Measurements from ENCODE around the gene PKNOX2. TPM values are rescaled to one million over a fixed set of nuclear protein-coding genes. Genes with fewer than 3 reads are reported as not detected.
A peak's percentile ranks its signal among the peaks of the same experiment; 100 is the strongest.

PKNOX2 gene
- total RNA-seq, 2 donors from 2014 or later: not detected

DNA sequence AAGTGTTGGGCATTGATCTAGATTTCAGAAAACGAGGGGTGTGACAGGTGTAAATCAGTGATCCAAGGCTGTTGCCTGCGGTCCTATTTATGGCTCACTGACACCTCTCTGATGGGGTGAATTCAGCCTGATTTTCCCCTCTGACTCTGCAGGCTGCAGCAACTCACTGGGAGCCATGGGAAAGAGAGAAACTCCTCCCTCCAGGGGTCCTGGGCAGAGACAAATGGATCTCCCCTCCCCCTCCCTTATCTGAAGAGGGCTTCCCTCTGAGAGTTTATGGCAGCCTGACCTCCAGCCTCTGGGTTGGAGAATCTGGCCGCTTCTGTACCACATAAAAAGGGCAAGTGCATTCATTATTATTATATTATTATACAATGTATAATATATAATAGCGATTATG is 1.8 kb upstream of the PKNOX2 start:
- Mint-ChIP-seq H3K9me3 (no peaks in the 10 kb centered on the region), H3K36me3 (no peaks in the 10 kb centered on the region), H3K4me3 (no peak overlapping the region), H3K4me1 (ENCODE audit: low read depth in 2 of 2) (peaks cover 10 to 13% of the 10 kb centered on the region in 2 donors), H3K27me3 (peaks cover 52 to 76% of the 10 kb centered on the region in 2 donors), H3K27ac (no peak overlapping the region)
- ATAC-seq (no peak), DNase-seq (ENCODE audit: low spot score) (no peak)

DNA sequence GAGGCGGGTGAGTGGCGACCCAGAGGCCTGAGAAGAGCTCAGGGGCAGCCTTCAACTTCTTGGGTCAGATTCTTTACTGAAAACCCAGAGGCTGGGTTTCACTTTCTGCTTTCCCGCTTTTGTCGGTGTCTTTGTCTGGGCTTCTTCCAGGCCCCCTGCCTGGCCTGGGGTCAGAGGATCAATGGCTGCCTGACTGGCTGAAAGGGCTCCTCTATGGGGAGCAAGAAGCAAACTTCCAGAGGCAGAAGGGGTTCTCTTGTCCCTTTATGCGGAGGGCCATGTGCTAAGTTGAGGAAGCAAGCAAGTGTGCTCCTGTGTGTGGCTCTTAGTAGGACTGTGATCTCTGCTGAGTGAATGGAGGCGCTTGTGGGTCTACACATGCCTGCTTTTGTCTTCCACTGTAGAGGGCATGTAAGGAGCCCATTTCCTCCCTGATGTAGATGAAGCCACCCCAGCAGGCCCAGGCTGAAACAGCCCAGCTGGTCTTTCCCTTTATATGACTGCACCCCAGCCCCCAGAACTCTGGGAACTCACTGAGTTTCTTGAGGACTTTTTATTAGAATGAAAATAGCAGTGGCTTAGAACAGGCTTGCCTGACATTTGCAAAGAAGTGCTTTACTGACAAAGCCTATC is 1.0 kb upstream of the PKNOX2 start:
- ATAC-seq (no peak), DNase-seq (ENCODE audit: low spot score) (no peak)
- H3K4me1 Mint-ChIP-seq (ENCODE audit: low read depth in 2 of 2): peaks cover 10 to 13% of the 10 kb centered on the region in 2 donors
- H3K36me3 Mint-ChIP-seq: no peaks in the 10 kb centered on the region
- H3K27ac Mint-ChIP-seq: no peak overlapping the region
- peaks cover 55 to 78% of the 10 kb centered on the region in 2 donors for H3K27me3 Mint-ChIP-seq
- H3K4me3 Mint-ChIP-seq: peak overlapping the region; percentile 43
- no peaks in the 10 kb centered on the region for H3K9me3 Mint-ChIP-seq

DNA sequence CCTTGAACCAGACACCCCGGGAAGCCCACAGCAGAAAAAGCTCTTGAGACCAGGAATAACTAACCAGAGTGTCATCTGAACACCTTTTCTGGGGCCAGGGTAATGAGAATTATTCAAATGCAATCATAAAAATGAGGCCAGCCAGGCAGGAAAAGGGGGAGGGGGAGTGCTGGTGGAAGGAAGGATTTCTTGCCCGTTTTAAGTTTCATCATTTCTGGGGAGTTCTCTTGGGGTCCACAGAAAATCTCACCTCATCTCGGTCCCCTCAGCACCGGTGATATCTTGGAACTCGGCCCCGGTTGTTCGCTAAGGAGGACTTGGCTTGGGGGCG is 495 bp upstream of the PKNOX2 start:
- Mint-ChIP-seq H3K27ac (no peak overlapping the region), H3K9me3 (no peaks in the 10 kb centered on the region)
- no peak for ATAC-seq

DNA sequence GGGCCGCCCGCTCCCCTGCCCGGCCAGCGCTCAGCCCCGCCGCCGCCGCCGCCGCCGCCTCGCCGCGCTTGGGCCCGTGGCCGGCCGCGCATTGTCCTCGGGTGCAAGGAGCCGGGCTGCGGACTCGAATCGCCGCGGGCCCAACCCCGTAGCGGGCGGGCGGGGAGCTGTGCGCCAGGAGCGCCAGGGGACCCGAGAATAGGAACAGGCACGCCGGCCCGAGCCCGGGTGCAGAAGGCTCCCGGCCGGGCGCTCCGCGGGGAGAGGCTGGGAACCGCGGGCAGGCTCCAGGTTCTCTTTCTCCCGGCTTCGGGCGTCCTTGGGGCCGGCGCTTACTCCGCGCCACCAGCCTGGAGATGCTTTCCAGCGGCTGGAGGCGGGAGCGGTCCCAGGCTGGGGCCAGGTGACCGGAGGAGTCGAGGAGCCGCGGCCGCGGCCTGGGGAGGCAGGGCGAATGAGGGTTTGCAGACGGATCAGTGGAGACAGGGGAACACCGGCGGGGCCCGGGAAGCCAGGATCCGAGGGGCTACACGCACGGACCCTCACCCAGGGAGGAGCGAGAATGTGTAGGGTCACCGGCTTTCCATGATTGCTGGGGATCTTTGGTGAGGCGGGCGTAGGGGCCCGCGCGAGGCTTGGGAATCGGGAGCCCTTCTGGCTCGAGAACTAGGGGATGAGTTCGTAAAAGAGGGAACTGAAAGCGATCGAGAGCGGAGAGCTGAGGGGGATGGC is 726 bp downstream of the PKNOX2 start:
- H3K4me3 Mint-ChIP-seq: peak overlapping the region; percentile 92
- ATAC-seq (peak; percentile 19 to 54), DNase-seq (ENCODE audit: low spot score) (no peak)
- H3K9me3 Mint-ChIP-seq: no peaks in the 10 kb centered on the region
- H3K27ac Mint-ChIP-seq: no peak overlapping the region
- H3K36me3 Mint-ChIP-seq: no peaks in the 10 kb centered on the region
- H3K4me1 Mint-ChIP-seq (ENCODE audit: low read depth in 2 of 2): peaks cover 10 to 13% of the 10 kb centered on the region in 2 donors
- H3K27me3 Mint-ChIP-seq: peaks cover 62 to 82% of the 10 kb centered on the region in 2 donors

More for the DNA sequence above, 495 bp upstream of the PKNOX2 start:
- Mint-ChIP-seq H3K27me3 (peaks cover 57 to 81% of the 10 kb centered on the region in 2 donors), H3K4me3 (peak overlapping the region; percentile 43), H3K36me3 (no peaks in the 10 kb centered on the region), H3K4me1 (ENCODE audit: low read depth in 2 of 2) (peaks cover 10 to 13% of the 10 kb centered on the region in 2 donors)
- no peak for DNase-seq (ENCODE audit: low spot score)

DNA sequence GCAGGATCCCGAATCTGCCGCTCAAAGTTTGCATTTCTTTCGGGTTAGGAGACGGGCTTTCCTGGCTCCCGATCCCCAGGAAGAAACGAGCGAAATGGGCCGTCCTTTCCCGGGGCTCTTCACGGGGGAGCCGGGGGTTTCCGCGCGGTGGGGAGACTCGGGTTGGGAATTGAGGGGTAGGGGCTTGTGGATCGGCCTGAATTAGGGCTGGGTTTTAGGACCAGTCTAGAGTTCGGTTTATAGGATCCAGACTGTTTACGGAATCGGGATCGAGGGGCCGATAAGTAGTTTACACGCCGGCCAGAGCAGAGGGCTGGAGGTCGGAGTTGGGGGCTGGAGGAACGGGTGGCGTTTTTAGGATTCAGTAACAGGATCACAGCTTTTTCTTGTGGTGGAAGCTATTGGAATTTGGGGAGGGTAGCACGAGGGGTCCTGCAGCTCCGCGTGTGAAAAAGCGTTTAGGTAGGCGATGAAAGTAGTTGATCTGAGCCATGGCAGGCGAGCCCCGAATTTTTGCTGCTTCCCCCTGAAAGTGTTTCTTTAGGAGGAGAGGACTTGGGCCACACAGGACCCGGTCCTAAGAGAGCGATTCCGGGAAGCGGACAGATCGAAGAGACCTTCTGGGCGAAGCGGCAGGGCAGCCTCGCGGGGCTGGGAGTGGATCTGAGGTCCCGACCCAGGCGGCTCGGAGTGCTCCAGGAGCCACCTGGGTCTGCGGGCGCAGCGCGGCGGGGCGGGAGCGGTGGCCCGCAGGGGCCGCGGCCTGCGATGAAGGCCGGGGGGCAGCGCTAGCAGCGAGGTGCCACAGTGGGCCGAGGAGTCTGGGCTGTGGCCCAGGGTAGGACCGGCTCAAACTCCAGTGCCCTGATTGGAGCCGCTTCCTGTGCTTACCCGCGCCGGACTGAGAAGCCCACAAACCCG is 1.6 kb downstream of the PKNOX2 start:
- Mint-ChIP-seq H3K9me3 (no peaks in the 10 kb centered on the region), H3K4me3 (peak overlapping the region; percentile 86), H3K27ac (no peak overlapping the region), H3K36me3 (no peaks in the 10 kb centered on the region), H3K27me3 (peaks cover 62 to 82% of the 10 kb centered on the region in 2 donors), H3K4me1 (ENCODE audit: low read depth in 2 of 2) (peaks cover 10 to 13% of the 10 kb centered on the region in 2 donors)
- DNase-seq (ENCODE audit: low spot score): no peak
- ATAC-seq: no peak

DNA sequence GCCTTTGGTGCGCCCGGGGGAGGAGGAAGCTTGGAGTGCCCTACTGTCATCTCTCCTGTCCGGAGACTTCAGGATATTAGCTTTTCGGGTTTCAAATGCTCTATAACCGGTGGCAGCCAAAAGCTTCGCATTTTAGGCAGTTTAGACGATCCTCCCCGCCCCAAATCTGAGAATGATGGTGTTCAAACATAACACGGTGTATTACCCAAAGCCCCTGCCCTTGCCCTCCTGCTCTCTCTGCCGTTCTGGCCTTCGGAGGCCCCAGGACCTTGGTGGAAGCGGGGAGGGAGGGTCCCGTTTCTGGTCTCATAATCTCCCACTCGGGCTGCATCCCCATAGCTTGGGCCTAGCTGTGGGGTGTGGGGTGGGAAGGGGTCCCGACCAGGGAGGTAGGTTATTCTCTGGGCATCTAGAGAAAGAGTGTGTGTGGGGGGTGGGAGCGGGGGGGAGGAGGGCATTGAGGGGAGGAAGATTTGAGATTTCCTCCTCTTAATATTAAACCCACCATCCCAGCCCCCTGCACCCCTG is 2.3 kb downstream of the PKNOX2 start:
- no peaks in the 10 kb centered on the region for H3K9me3 Mint-ChIP-seq
- ATAC-seq (no peak), DNase-seq (ENCODE audit: low spot score) (no peak)
- H3K27ac Mint-ChIP-seq: no peak overlapping the region
- H3K4me1 Mint-ChIP-seq (ENCODE audit: low read depth in 2 of 2): peaks cover 13 to 16% of the 10 kb centered on the region in 2 donors
- no peaks in the 10 kb centered on the region for H3K36me3 Mint-ChIP-seq
- H3K4me3 Mint-ChIP-seq: no peak overlapping the region
- peaks cover 63 to 82% of the 10 kb centered on the region in 2 donors for H3K27me3 Mint-ChIP-seq

DNA sequence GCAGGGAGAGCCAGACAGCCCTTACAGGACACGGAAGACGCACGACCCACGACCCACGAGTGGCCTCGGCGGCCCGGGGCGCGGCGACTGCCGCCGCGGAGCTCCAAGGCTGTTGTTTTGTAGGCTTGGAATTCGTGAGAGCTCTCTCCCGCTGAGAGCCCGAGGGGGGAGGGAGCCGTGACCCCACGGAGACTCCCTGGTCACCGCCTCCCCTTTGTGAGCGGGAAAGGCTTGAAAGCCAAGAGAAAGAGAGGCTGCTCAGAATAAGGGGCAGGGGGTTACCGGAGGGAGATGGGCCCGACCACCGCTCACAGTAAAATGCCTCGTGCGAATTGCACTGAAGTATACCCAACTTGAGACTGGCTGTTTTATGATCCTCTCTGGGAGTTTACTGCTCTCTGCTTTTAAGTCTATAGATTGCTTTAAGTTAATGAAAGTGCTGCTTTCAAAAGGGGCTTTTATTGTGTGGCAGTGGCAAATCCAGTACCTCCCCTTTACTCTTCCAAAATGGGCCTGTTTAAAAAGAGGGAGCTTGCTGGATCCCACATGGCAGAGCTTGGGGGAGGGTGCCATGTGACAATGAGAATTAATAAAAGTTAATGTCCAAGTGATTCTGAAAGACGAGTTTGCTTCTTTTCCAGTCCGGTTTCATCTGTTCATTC is 2.9 kb downstream of the PKNOX2 start:
- peaks cover 13 to 17% of the 10 kb centered on the region in 2 donors for H3K4me1 Mint-ChIP-seq (ENCODE audit: low read depth in 2 of 2)
- H3K27ac Mint-ChIP-seq: no peak overlapping the region
- no peak overlapping the region for H3K4me3 Mint-ChIP-seq
- peaks cover 61 to 85% of the 10 kb centered on the region in 2 donors for H3K27me3 Mint-ChIP-seq
- no peaks in the 10 kb centered on the region for H3K36me3 Mint-ChIP-seq
- H3K9me3 Mint-ChIP-seq: no peaks in the 10 kb centered on the region
- ATAC-seq (no peak), DNase-seq (ENCODE audit: low spot score) (no peak)

DNA sequence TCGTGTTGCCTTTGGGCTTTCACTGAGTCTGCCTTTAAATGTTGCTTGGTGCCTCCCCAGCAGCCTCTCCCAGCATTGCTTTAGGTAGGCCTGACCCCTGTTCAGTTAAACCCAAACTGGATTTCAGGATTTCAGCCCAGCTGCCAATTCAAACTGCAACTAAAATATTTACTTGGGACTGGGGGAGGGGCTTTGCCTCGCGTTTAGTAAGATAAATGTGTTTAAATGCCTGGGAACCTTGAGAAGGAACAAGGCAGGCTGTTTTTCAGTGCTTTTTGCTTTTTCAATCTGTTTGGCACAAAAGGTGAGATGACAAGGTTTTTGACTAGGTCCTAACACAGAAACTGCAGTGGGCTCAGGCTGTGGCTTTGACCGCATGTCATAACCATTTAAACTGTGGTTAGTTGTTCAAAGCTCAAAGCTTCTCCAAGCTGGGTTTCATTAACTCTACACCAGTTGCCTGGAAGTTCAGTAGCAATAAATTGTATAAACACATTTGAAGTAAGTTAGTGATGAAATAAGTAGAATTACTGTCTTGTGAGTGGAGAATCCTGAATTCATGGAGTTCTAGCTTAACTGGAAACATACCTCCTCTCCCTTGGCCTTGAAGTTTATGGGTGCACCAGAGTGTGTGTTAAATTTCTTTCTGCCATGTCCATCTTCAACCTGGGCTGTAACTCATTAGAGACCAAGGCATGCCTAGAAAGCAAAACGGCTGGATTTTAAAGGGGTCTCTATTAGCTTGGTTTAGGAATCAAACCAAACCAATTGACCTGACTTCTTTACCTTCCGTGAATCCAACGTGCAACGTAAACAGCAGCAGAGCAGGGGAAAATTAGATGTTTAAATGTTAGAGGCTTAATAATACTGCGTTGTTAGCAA is 3.6 kb downstream of the PKNOX2 start:
- H3K4me1 Mint-ChIP-seq (ENCODE audit: low read depth in 2 of 2): peaks cover 13 to 17% of the 10 kb centered on the region in 2 donors
- H3K27me3 Mint-ChIP-seq: peaks cover 56 to 87% of the 10 kb centered on the region in 2 donors
- H3K4me3 Mint-ChIP-seq: no peak overlapping the region
- no peak overlapping the region for H3K27ac Mint-ChIP-seq
- DNase-seq (ENCODE audit: low spot score) (no peak), ATAC-seq (no peak)
- H3K36me3 Mint-ChIP-seq: no peaks in the 10 kb centered on the region
- H3K9me3 Mint-ChIP-seq: no peaks in the 10 kb centered on the region

DNA sequence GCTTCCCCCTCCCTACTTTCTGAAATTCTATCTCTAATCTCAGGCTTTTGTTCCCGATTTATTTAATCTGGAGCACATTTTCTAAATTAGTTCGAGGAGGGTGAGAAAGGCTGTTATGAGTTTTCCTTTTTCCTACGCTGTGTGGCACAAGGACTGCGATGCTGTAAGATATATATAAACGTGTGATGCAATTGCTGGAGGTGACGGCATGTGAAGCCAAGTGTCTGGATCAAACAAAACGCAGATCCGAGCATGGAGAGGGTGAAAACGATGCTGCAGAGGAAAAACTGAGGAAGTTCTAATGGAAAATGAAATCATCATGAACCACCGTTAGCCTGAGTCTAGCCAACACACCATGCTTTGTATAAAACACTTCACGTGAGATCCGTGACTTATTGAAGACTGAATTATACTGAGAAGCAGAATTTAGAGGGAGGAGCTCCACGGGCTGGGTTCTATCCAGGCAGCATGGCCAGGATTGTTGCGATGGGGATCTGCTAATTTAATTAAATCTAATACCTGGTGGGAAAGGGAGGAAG is 4.4 kb downstream of the PKNOX2 start:
- DNase-seq (ENCODE audit: low spot score): no peak
- Mint-ChIP-seq H3K36me3 (no peaks in the 10 kb centered on the region), H3K27me3 (peaks cover 54 to 84% of the 10 kb centered on the region in 2 donors), H3K27ac (no peak overlapping the region), H3K4me1 (ENCODE audit: low read depth in 2 of 2) (peaks cover 13 to 17% of the 10 kb centered on the region in 2 donors), H3K9me3 (no peaks in the 10 kb centered on the region), H3K4me3 (no peak overlapping the region)
- no peak for ATAC-seq

DNA sequence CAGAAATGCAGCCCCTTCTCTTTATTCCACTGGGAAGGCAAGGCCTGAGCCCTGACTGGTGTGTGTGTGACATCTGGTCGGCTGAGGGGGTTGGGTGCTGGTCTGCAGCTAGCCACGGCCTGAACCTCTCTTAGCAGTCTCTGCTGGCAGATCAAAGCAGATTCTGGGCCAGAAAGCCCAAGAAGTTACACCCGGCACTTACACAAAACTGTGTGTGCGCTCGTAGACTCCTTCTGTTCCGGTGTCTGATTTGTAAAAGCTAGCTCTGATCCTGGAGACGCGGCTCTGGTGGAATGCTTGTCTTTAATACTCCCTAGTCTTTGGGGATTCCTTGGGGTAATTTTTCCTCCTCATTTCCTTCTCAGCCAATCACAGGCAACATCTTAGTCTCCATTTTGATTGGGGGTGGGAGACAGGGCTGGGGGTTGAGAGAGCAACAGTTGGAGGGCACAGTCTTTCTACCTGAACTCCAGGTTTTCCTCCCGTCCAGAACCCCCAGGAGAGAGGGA is 5.5 kb downstream of the PKNOX2 start:
- H3K27ac Mint-ChIP-seq: no peak overlapping the region
- peaks cover 13% of the 10 kb centered on the region in 2 donors for H3K4me1 Mint-ChIP-seq (ENCODE audit: low read depth in 2 of 2)
- no peaks in the 10 kb centered on the region for H3K36me3 Mint-ChIP-seq
- H3K4me3 Mint-ChIP-seq: no peak overlapping the region
- peaks cover 52 to 78% of the 10 kb centered on the region in 2 donors for H3K27me3 Mint-ChIP-seq
- no peak for DNase-seq (ENCODE audit: low spot score)
- ATAC-seq: no peak
- no peaks in the 10 kb centered on the region for H3K9me3 Mint-ChIP-seq

DNA sequence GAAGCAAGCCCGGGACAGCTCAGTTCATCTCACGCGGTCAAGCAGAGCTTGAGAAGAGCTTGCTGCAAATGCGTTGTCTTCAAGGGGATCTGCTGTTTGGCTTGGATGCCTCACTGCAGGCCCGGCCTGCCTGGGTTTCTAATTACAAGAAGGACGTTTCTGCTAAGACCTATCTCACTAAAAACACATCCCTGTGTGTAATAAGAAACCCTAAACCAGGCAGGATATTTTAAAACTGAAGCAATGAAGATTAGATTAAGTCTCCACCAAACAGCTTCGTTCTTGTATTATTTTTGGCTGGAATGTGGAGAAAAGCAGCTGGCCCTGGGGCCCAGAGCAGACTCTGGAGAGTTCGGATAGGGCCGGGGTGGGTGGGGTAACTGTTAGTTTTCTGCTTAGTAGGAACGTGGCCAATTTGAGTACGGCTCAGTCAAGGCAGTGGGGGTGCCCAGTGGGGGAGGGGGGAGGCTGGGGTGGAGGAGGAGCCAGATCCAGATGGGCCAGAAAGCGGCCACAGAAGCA is 6.0 kb downstream of the PKNOX2 start:
- Mint-ChIP-seq H3K27me3 (peaks cover 53 to 77% of the 10 kb centered on the region in 2 donors), H3K27ac (no peak overlapping the region), H3K9me3 (no peaks in the 10 kb centered on the region), H3K4me1 (ENCODE audit: low read depth in 2 of 2) (peaks cover 11% of the 10 kb centered on the region in 2 donors), H3K4me3 (no peak overlapping the region), H3K36me3 (no peaks in the 10 kb centered on the region)
- no peak for DNase-seq (ENCODE audit: low spot score)
- ATAC-seq: no peak

DNA sequence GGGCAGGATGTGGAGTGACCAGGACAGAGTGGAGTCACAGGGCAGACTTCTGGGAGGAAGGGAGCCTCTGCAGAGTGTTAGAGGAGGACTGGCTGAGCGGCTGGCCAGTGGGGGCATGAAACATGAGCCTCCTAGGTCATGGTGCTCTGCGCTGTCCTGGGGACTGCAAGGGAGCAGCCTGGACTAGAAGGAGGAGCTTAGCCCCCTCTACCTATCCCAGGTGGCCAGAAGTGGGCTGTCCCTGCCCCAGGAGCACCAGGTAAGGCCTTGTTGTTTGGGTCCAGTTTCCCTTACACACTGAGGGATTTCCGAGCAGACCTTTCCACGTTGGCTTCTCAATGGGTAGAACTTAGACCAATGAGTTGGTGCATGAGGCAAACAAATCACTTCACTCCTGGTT is 7.4 kb downstream of the PKNOX2 start:
- peaks cover 4 to 7% of the 10 kb centered on the region in 2 donors for H3K4me1 Mint-ChIP-seq (ENCODE audit: low read depth in 2 of 2)
- no peaks in the 10 kb centered on the region for H3K36me3 Mint-ChIP-seq
- DNase-seq (ENCODE audit: low spot score): no peak
- H3K9me3 Mint-ChIP-seq: no peaks in the 10 kb centered on the region
- no peak overlapping the region for H3K27ac Mint-ChIP-seq
- H3K4me3 Mint-ChIP-seq: no peak overlapping the region
- peaks cover 53 to 78% of the 10 kb centered on the region in 2 donors for H3K27me3 Mint-ChIP-seq
- ATAC-seq: peak; percentile 43 to 69

Data from natural killer cell treated with Interleukin-12 subunit alpha and Interleukin-12 subunit beta and Interleukin-15 and Interleukin-18, amount 100 ng/mL, for 72 hours (primary cell).